SU-DHL-6 (cell line): ENCODE measurements around the gene RPS6KA2.

ENCODE experiments used
- EZH2phosphoT487 ChIP-seq: fragments of 200-600 bp; sonication (generic), shearing (Covaris generic); conservative IDR thresholded peaks from 2 replicates; pipeline ENCODE4 v1.6.1; 2018; ENCODE audit warnings: mild to moderate bottlenecking, antibody characterized with exemption, low read length, moderate library complexity, mixed read lengths
- TF ChIP-seq, protein P1 (sequence below): fragments of 200-600 bp; sonication (generic); IDR thresholded peaks from one replicate; pipeline ENCODE4 v1.5.1; 2017; ENCODE audit warnings: antibody characterized with exemption, mild to moderate bottlenecking, low read length, moderate library complexity; ENCODE audit not compliant: insufficient read depth, poor library complexity, severe bottlenecking

DNA sequence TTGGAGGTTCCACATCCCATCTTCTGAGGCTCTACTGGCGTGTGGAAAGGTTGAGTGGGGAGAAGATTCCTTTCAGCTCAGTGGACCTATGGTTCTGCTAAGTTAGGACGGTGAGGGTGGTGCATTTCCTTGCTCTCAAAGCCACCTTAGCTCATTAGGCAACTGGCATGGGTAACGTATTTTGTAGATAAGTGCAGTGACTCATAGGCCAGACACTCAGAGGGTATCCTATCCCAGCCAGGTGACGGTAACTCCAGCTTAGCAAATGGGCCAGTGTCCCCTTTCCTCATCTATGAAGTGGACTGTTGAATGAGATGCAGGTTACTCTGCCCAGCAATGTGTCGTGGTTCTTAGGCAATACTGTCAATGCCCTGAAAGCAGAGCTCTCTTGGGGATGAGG lies 3.7 kb downstream of the RPS6KA2 start:
- TF ChIP-seq, protein P1, sequence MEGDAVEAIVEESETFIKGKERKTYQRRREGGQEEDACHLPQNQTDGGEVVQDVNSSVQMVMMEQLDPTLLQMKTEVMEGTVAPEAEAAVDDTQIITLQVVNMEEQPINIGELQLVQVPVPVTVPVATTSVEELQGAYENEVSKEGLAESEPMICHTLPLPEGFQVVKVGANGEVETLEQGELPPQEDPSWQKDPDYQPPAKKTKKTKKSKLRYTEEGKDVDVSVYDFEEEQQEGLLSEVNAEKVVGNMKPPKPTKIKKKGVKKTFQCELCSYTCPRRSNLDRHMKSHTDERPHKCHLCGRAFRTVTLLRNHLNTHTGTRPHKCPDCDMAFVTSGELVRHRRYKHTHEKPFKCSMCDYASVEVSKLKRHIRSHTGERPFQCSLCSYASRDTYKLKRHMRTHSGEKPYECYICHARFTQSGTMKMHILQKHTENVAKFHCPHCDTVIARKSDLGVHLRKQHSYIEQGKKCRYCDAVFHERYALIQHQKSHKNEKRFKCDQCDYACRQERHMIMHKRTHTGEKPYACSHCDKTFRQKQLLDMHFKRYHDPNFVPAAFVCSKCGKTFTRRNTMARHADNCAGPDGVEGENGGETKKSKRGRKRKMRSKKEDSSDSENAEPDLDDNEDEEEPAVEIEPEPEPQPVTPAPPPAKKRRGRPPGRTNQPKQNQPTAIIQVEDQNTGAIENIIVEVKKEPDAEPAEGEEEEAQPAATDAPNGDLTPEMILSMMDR, result no peak
- TF ChIP-seq EZH2phosphoT487, result no peak
